Spleen (tissue), 7 donors: ENCODE data around the gene ALCAM.

Experiments used
- POLR2A ChIP-seq, 3 donors: fragments of 450-650 bp; IDR thresholded peaks; one replicate each; pipeline ENCODE4 v1.5.1; 2017; ENCODE audit warnings: antibody characterized with exemption in 3 of 3, mild to moderate bottlenecking in 1 of 3
- TF ChIP-seq, protein P1 (sequence below), 11 experiments: fragments of 200-600 bp in 7 of 11; fragments of 450-650 bp in 4 of 11; sonication (generic) in 4 of 11; IDR thresholded peaks in 8 of 11; conservative IDR thresholded peaks in 3 of 11; 1 replicate in 7 of 11; 2 replicates in 4 of 11; pipeline versions ENCODE4 v1.4.0 to v1.8.0; 2016 to 2021; ENCODE audit warnings: antibody characterized with exemption in 11 of 11, inconsistent platforms in 4 of 11, mild to moderate bottlenecking in 1 of 11
- donor health status: DM: no; HTN: no; CAD: no; lungs with moderate emphysema.
- donor health status: DM: no; HTN: no; CAD: no.
- donor health status: DM: no; HTN: no; CAD: no.

GRCh38 chr3:105493305-105493892, 126.7 kb downstream of the ALCAM start:
- no peak for TF ChIP-seq POLR2A (IDR thresholded peaks at IDR 0.05)
- TF ChIP-seq, protein P1, sequence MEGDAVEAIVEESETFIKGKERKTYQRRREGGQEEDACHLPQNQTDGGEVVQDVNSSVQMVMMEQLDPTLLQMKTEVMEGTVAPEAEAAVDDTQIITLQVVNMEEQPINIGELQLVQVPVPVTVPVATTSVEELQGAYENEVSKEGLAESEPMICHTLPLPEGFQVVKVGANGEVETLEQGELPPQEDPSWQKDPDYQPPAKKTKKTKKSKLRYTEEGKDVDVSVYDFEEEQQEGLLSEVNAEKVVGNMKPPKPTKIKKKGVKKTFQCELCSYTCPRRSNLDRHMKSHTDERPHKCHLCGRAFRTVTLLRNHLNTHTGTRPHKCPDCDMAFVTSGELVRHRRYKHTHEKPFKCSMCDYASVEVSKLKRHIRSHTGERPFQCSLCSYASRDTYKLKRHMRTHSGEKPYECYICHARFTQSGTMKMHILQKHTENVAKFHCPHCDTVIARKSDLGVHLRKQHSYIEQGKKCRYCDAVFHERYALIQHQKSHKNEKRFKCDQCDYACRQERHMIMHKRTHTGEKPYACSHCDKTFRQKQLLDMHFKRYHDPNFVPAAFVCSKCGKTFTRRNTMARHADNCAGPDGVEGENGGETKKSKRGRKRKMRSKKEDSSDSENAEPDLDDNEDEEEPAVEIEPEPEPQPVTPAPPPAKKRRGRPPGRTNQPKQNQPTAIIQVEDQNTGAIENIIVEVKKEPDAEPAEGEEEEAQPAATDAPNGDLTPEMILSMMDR (IDR thresholded peaks at IDR 0.05 in 8 of 11, conservative IDR thresholded peaks at IDR 0.05 in 3 of 11) = no peak
